Caki2 (cell line): ENCODE results near the gene NPAS2. TPM values are rescaled to one million over a fixed set of nuclear protein-coding genes. Genes with fewer than 3 reads are reported as not detected.

Experiments used
- DNase-seq: peaks from one replicate; pipeline ENCODE4 v3.0.0-alpha.2; 2015; ENCODE audit warnings: low read depth
- in situ Hi-C: cut with HindIII; loops from 2 replicates; pipeline ENCODE4 v1.10.0; 2016; ENCODE audit warnings: low sequenced_read_pairs, low pct_unique_long_range_greater_than_20kb, mixed read lengths
- total RNA-seq: library from RNA; depleted of rRNA; stranded (reverse); fragments of >200 nt; shearing (Covaris generic); gene quantifications from 2 replicates; pipeline ENCODE4 v1.2.3, GENCODE V29; 2014; ENCODE audit warnings: low replicate concordance

Gene NPAS2
- total RNA-seq, 1 experiment from 2014 or later = 2.0 TPM

GRCh38 chr2:100817388-100817985 is 2.5 kb upstream of the NPAS2 start:
- DNase-seq = peak; percentile 19
- in situ Hi-C loops = no loop called here

- DNase-seq = no peak
- in situ Hi-C loops = no loop called here
Observed at GRCh38 chr2:100818003-100818605, 1.8 kb upstream of the NPAS2 start.

DNA sequence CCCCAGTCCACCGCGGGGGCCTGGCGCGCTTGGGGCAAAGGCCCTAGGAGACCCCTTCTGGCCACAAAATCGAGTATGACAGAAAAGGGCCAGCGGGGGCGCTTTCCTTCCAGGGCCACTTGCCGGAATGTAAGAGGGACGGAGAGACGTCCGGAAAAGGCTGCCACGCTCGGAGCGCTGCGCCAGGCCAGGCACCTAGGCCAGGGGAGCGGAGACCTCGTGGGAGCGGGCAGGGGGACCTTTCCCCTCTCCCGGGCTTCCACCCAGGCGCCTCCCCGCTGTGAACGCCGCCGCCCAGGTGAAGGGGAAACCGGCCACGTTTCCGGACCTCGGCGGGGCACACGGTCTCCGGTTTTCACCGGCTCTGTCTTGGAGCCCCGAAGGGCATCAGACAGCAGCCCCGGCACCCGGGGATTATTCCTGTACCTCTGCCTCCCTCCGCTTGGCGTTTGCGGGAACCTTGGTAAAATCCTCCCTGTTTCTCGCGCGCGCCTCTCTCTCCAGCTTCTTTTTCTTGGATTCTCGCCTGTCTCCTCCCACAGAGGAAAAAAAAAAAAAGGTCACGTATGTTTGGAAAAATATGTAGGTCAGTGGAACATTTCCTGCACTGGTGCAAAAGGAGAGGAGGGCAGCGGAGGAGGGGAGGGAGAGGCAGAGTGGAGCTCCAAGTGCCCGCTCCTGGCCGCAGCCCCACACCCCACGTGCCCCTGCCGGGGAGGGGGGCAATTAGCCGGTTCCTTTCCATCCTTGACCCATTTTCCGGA is 1.2 kb upstream of the NPAS2 start:
- in situ Hi-C loops = no loop called here
- peak; percentile 76 for DNase-seq

DNA sequence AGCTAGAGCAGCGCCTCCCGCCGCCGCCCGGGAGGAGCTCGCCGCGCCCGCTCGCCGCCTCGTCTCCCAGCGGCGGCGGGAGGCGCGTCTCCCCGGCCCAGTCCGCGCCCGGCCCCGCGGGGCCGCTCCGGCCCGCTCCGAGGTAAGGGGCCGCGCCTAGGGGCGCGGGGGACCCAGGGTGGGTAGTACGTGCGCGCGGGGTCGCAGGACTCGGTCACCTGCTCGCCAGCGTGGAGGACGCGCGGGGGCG is 259 bp downstream of the NPAS2 start:
- no peak for DNase-seq
- in situ Hi-C loops = no loop called here

DNA sequence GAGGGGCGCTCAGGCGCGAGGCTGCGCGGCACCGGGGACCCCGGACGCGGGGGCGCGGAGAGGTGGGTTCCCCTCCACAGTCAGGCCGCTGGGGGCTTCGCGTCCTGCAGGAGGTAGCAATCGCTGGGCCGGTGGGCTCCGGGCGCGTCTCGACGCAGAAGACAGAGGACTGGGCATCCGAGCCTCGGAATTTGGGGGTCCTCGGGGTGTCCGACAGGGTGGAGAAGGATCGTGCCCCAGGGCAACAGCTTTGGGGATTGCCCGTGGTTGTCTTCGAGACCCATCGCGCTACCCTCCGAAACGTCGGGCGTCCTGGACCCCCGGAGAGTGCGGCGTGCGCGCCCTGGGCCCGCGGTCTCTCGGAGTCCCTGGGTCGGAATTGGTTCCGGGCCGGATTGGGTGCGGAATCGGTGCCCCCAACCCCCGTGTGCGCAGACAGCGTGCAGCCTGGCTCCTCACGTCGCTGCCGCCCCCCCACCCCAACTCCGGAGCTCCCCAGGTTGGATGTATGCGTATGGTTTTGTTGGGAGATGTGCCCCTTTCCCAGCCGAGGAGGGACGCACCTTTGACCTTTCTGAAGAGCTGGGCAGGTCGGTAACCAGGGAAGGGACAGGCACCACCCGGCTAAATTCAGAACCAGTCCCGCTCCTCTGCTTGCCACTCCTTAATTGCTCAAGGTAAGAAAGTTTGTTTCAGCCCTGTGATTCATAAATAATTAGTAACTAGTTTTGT is 750 bp downstream of the NPAS2 start:
- in situ Hi-C loops = no loop called here
- DNase-seq = no peak

DNA sequence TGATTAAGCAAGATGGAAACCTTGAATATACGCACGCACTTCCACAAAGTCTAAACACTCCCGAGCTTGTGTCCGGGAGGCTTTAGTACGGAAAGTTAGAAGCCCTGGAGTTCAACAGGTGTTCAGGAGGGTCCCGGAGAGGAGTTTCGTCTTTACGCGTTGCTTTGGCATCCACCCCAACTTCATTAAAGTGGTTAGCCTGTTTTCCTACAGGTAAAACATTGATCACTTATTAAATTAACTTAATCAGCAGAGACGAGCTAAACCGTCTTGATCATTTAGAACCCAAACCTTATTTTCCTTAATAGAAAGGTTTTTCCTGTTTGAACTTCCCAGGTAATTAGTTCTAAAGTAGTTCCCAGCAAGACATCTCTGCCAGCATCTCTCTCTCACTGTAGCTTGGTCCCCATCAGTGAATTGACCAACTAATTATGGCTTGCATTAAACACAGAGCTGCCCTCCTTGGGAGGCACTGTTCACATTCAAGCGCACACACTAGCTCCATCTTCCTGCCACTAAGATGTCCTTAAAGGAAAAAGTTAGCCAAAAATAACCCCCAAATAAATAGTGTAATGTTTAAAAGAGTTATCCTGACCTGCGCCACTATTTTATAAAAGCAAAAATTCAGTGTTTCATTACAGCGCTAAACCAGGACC is 1.4 kb downstream of the NPAS2 start:
- DNase-seq = peak; percentile 29
- in situ Hi-C loops = no loop called here

- in situ Hi-C loops = no loop called here
- DNase-seq = no peak
Observed at GRCh38 chr2:100821911-100822265, 1.9 kb downstream of the NPAS2 start.

- no peak for DNase-seq
Observed at GRCh38 chr2:100822587-100823248, 2.8 kb downstream of the NPAS2 start.

DNA sequence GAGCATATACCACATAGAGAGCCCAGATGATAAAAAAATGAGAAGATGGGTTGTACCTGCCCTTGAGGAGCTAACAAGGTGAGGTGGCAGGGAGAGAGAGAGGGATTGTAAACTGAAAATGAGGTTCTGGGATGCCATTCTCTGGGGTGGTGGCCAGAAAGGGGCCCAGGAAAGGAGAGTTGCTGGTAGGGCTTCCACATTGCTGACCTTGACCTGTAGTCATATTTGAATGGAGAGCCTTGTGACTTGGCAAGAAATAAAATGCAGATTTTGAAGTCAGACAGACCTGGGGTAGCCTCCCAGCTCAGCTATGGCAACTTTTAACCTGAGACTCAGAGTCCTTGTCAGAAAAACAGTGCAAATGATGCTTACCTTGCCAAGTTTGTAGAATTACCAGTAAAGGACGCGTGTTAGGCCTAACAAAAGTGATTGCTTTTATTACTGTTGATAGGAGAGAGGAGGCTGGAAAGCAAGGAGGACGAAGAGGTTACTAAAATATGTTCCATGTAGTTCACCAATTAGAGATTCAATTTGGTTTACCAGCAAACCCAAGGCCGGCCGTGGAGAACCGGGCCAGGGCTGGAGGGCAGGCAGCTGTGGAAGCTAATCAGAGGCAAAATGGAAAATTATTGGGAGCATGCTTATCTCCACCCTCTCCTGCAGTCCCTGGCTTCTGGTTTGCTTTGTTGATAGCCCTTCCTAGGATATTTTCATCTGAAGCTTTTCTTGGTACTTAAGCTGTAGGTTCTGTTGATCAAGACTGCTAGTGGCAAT is 3.9 kb downstream of the NPAS2 start:
- no peak for DNase-seq

More at GRCh38 chr2:100822587-100823248, 2.8 kb downstream of the NPAS2 start:
- in situ Hi-C loops = no loop called here

GRCh38 chr2:100824842-100825241 is 4.9 kb downstream of the NPAS2 start:
- DNase-seq = no peak
- in situ Hi-C loops = no loop called here

More for the DNA sequence above, 3.9 kb downstream of the NPAS2 start:
- in situ Hi-C loops = no loop called here

DNA sequence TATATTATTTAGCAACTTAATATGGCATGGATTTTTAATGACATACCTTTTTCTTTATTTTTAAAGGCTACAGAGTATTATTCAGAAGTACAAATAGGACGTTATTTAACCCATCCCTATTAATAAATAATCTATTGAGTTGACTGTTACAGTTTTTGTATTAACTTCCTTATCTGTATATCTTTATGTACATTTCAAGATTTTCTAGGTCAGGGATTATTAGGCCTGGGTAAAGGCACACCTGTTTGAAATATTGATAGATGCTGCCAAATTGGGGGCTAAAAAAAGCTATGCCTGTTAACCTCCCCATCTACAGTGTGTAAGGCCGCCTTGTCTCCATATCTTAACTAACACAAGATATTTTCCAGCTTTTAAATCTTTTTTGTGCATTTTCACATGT is 6.6 kb downstream of the NPAS2 start:
- in situ Hi-C loops = no loop called here
- DNase-seq = no peak

DNA sequence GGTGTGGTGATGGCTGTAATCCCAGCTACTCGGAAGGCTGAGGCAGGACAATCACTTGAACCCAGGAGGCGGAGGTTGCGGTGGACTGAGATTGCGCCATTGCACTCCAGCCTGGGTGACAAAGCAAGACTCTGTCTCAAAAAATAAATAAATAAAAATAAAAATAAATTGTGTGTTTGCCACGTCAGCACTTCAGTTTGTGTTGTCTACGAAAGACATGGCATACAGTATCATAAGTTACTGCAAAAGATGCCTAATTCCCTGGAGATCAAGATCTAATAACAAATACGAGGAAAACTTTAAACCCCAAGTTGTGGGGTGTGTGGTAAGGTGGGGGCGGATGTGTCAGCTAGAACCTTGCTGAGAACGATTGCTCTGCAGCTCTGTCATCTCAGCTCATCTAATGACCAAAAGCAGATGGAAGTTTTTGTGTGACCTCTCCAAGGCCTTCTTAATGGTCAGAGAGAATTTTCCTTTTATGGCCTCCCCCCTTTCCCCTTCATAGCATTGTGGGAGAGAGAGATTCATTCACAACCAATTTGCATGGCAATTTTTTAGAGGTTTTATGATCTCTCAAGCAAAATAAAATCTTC is 11.3 kb downstream of the NPAS2 start:
- no peak for DNase-seq
- in situ Hi-C loops = no loop called here

DNA sequence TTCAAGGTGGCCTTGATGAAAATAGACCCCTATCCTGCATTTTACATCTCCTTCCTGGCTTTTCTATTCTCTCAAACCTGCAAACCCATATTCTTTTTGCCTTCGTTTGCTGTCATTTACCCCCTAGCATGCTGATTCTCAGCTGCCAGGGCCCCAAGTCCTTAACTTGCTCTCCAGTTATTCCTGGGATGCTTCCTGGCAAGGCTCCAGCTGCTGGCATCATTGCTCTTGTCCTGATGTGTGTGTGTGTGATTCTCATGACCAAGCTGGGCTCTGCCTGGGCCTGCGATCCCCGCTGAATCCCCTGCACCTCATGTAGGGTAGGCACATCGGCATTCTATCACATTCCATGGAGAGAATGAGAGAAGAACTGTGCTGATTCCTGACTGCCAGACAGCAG is 11.9 kb downstream of the NPAS2 start:
- no peak for DNase-seq
- in situ Hi-C loops = no loop called here

GRCh38 chr2:100832885-100833284 is 12.9 kb downstream of the NPAS2 start:
- in situ Hi-C loops = no loop called here
- no peak for DNase-seq

DNA sequence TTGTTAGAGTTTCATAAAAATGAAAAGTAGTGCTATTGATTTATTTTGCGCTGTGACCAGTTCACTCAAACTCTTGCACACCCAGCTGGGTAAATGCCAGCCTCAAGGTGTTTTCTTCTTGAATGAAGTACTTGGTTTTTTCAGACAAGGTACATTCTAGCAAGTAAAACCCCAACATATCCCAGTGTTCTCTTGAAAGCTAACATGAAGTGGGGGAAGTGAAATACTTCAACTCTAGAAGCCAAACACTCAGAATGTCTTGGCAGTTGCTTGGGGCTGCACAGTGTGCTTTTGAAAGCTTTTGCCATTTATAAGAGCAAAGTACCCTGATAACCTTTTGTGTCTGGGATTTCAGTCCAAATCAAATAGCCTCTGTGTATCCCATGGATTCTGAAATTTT is 13.4 kb downstream of the NPAS2 start:
- DNase-seq = no peak
- in situ Hi-C loops = no loop called here

GRCh38 chr2:100834221-100834620 is 14.3 kb downstream of the NPAS2 start:
- no peak for DNase-seq
- in situ Hi-C loops = no loop called here

DNA sequence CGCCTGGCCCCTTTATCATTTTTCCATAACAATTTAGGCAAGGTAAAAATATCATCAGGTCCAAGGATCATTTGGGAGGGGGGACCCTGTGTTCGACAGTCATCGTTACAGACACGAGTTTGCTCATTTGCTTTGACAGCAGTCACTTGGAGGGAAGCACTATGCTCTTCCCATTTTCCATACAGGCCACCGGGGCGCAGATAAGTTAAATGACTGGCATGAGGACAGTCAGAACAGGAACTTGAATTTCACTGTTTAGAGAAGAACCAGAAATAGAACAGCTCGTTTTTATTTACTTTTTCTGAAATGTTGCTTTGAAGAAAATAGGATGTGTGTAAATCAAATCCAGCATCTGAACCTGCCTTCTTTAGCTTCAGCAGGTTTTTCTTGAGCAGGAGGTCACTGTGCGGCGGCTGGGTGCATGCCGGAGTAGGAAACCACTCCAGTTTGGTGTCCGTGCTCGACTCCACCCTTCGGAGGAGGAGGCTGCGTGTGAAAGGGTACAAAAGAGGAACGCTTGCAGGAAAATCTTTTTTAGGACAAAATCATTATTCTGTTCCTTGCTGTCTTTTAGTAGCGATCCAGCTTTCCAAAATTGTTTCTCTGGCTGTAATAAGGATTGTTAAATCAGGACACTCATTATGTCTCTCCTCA is 15.2 kb downstream of the NPAS2 start:
- in situ Hi-C loops = no loop called here
- DNase-seq = no peak
